B cell (primary cell): Measurements from ENCODE around the gene SUGCT. TPM values are rescaled to one million over a fixed set of nuclear protein-coding genes. Genes with fewer than 3 reads are reported as not detected.
"Not testable (repeated sequence)": the region's sequence is repeated elsewhere in the genome, so short reads cannot be mapped to it uniquely, and the experiment has no call there.

ENCODE experiments used
- ATAC-seq: fragments of 200-7000 bp; cut with Tn5 transposase; one replicate; pipeline ENCODE4 v1.10.0; 2021; ENCODE audit warnings: low read depth, mild to moderate bottlenecking, moderate number of reproducible peaks, moderate library complexity
- CTCF ChIA-PET: fragments of 350-600 bp; sonication (Branson Sonifier 250); formaldehyde crosslinking; loops from one replicate; lab custom pipeline; 2021; ENCODE audit warnings: antibody characterized with exemption, inconsistent platforms; lab: Charles Lee
- POLR2A ChIA-PET: fragments of 350-600 bp; sonication (Branson Sonifier 250); formaldehyde crosslinking; loops from one replicate; lab custom pipeline; 2021; ENCODE audit warnings: antibody characterized with exemption; lab: Charles Lee
- DNase-seq: peaks from one replicate; pipeline ENCODE4 v3.0.0; 2013
- H2AFZ ChIP-seq: 2 replicates; pipeline ENCODE4 v1.6.1; 2012; ENCODE audit warnings: mild to moderate bottlenecking, low read depth, low read length; ENCODE audit not compliant: insufficient read depth, poor library complexity, severe bottlenecking
- H3K27ac ChIP-seq, 2 donors: 1 replicate in 1 of 2; 2 replicates in 1 of 2; pipeline ENCODE4 v1.5.1; 2012 to 2013; ENCODE audit warnings: low read length in 2 of 2, mild to moderate bottlenecking in 2 of 2, moderate library complexity in 1 of 2
- H3K27me3 ChIP-seq, 4 experiments: fragments of 200-600 bp in 1 of 4; sonication (generic) in 1 of 4; replicated peaks in 1 of 4; 1 replicate in 2 of 4; 2 replicates in 2 of 4; pipeline versions ENCODE4 v1.6.1 to v1.7.0; 2013 to 2016; ENCODE audit warnings: low read length in 3 of 4, mild to moderate bottlenecking in 2 of 4, mixed read lengths in 1 of 4, moderate library complexity in 1 of 4; ENCODE audit not compliant: insufficient read depth in 4 of 4, control insufficient read depth in 3 of 4; ENCODE audit errors: control extremely low read depth in 1 of 4
- H3K36me3 ChIP-seq, 2 experiments: replicated peaks in 1 of 2; 1 replicate in 1 of 2; 2 replicates in 1 of 2; pipeline versions ENCODE4 v1.6.1 to v1.7.1; 2013; ENCODE audit warnings: low read length in 1 of 2; ENCODE audit not compliant: insufficient read depth in 2 of 2, control insufficient read depth in 1 of 2; ENCODE audit errors: control extremely low read depth in 1 of 2, extremely low read depth in 1 of 2
- H3K4me1 ChIP-seq, 2 donors: fragments of 200-600 bp in 1 of 2; sonication (generic) in 1 of 2; 1 replicate in 1 of 2; 2 replicates in 1 of 2; pipeline versions ENCODE4 v1.5.1 to v1.6.1; 2013 to 2017; ENCODE audit warnings: low read length in 2 of 2; ENCODE audit not compliant: control insufficient read depth in 2 of 2, insufficient read depth in 2 of 2
- H3K4me2 ChIP-seq: replicated peaks from 2 replicates; pipeline ENCODE3; 2012; ENCODE audit warnings: mild to moderate bottlenecking, low read depth, low read length; ENCODE audit not compliant: poor library complexity, severe bottlenecking
- H3K4me3 ChIP-seq, 5 experiments: fragments of 200-600 bp in 1 of 5; sonication (generic) in 1 of 5; 1 replicate in 3 of 5; 2 replicates in 2 of 5; pipeline versions ENCODE4 v1.5.1 to v1.7.0; 2011 to 2016; ENCODE audit warnings: low read length in 4 of 5, mild to moderate bottlenecking in 4 of 5, low read depth in 2 of 5, control low read depth in 1 of 5, moderate library complexity in 1 of 5; ENCODE audit not compliant: insufficient read depth in 1 of 5; ENCODE audit errors: control extremely low read depth in 1 of 5, extremely low read depth in 1 of 5
- H3K79me2 ChIP-seq: fragments of 200-600 bp; sonication (generic); one replicate; pipeline ENCODE4 v1.6.0; 2016; ENCODE audit warnings: low read length; ENCODE audit not compliant: control insufficient read depth, insufficient read depth
- H3K9ac ChIP-seq: fragments of 200-600 bp; sonication (generic); 2 replicates; pipeline ENCODE4 v1.6.1; 2017; ENCODE audit warnings: mild to moderate bottlenecking, low read length, moderate library complexity
- H3K9me3 ChIP-seq, 3 donors: one replicate each; pipeline versions ENCODE4 v1.6.1 to v1.7.1; 2013; ENCODE audit warnings: low read length in 2 of 3; ENCODE audit not compliant: control insufficient read depth in 2 of 3, insufficient read depth in 1 of 3; ENCODE audit errors: control extremely low read depth in 1 of 3
- H4K20me1 ChIP-seq: 2 replicates; pipeline ENCODE4 v1.6.0; 2012; ENCODE audit warnings: mild to moderate bottlenecking, low read length; ENCODE audit not compliant: insufficient read depth, control insufficient read depth, poor library complexity, severe bottlenecking
- H3K27ac Mint-ChIP-seq: one replicate; pipeline ENCODE4 v1.8.0; 2021; ENCODE audit warnings: mixed read lengths
- H3K27me3 Mint-ChIP-seq: one replicate; pipeline ENCODE4 v1.8.0; 2021; ENCODE audit warnings: mixed read lengths
- H3K4me1 Mint-ChIP-seq: one replicate; pipeline ENCODE4 v1.8.0; 2021; ENCODE audit warnings: mixed read lengths
- H3K4me3 Mint-ChIP-seq: one replicate; pipeline ENCODE4 v1.8.0; 2021; ENCODE audit warnings: mixed read lengths
- H3K9me3 Mint-ChIP-seq: one replicate; pipeline ENCODE4 v1.8.0; 2022; ENCODE audit warnings: mixed read lengths; ENCODE audit not compliant: insufficient read depth
- CTCF ChIP-seq: fragments of 200-600 bp; IDR thresholded peaks from one replicate; pipeline ENCODE4 v1.8.0; 2022; ENCODE audit warnings: antibody characterized with exemption, mild to moderate bottlenecking
- EZH2 ChIP-seq: IDR thresholded peaks from 2 replicates; pipeline ENCODE4 v1.6.1; 2012; ENCODE audit warnings: borderline replicate concordance, low read depth, mild to moderate bottlenecking, moderate library complexity, low read length; ENCODE audit not compliant: insufficient read depth, poor library complexity, severe bottlenecking
- WGBS: methylation state at CpG from one replicate; pipeline ENCODE4 v1.1.5; 2013; ENCODE audit warnings: missing lambda C conversion rate; ENCODE audit not compliant: insufficient coverage; 5-methylcytosine and 5-hydroxymethylcytosine counted together
- intact Hi-C: fragments of 100-400 bp; cut with micrococcal nuclease; formaldehyde crosslinking; loops from one replicate; pipeline ENCODE4 v1.10.0; 2022
- polyA plus RNA-seq: library from polyadenylated mRNA; depleted of rRNA; stranded (reverse); fragments of >200 nt; gene quantifications from 2 replicates; pipeline ENCODE4 v1.2.3, GENCODE V29; 2012
- total RNA-seq, 2 donors: library from RNA; stranded (reverse); fragments of 120-200 nt in 1 of 2; gene quantifications; 1 replicate in 1 of 2; 2 replicates in 1 of 2; pipeline versions ENCODE4 v1.2.3 to v1.2.4, GENCODE V29; 2013 to 2022

SUGCT gene
- total and polyA plus RNA-seq, 2 donors (not counting 1 experiment from before 2014, with no cell fraction given) = 0.19 to 0.86 TPM

- no peak overlapping the region for H3K9ac ChIP-seq
- Mint-ChIP-seq H3K9me3 (no peaks in the 10 kb centered on the region), H3K4me1 (no peaks in the 10 kb centered on the region), H3K27ac (no peak overlapping the region), H3K4me3 (no peak overlapping the region), H3K27me3 (peaks cover 11% of the 10 kb centered on the region)
- TF ChIP-seq EZH2 (no peak), CTCF (no peak)
- no peaks in the 10 kb centered on the region for H3K27me3 ChIP-seq
- no peak for DNase-seq
- intact Hi-C loops = no loop called here
- no CpG with 5 or more reads among the region's 1 CpG for WGBS
- H3K4me1 ChIP-seq = no peaks in the 10 kb centered on the region
- no peak overlapping the region for H3K4me2 ChIP-seq
- H3K79me2 ChIP-seq = no peaks in the 10 kb centered on the region
- no peak overlapping the region for H2AFZ ChIP-seq
- no peak overlapping the region for H3K4me3 ChIP-seq
- no peaks in the 10 kb centered on the region for H3K9me3 ChIP-seq
- H3K36me3 ChIP-seq = no peaks in the 10 kb centered on the region
- no peak overlapping the region for H3K27ac ChIP-seq
- no peak for ATAC-seq
- ChIA-PET CTCF (no interaction called here), POLR2A (no interaction called here)
- no peaks in the 10 kb centered on the region for H4K20me1 ChIP-seq
These were observed 30.4 kb downstream of the SUGCT start for GRCh38 chr7:40165216-40165615.

- Histone ChIP-seq H3K27ac (no peak overlapping the region), H3K4me1 (no peaks in the 10 kb centered on the region), H4K20me1 (no peaks in the 10 kb centered on the region), H3K9ac (no peak overlapping the region), H3K79me2 (no peaks in the 10 kb centered on the region), H3K4me2 (no peak overlapping the region), H3K4me3 (no peak overlapping the region), H2AFZ (no peak overlapping the region), H3K27me3 (no peaks in the 10 kb centered on the region), H3K36me3 (no peaks in the 10 kb centered on the region), H3K9me3 (no peaks in the 10 kb centered on the region)
- intact Hi-C loops = no loop called here
- no peak for ATAC-seq
- Mint-ChIP-seq H3K27ac (no peak overlapping the region), H3K9me3 (no peaks in the 10 kb centered on the region), H3K4me1 (no peaks in the 10 kb centered on the region), H3K27me3 (peaks cover 11% of the 10 kb centered on the region), H3K4me3 (no peak overlapping the region)
- DNase-seq = no peak
- POLR2A ChIA-PET = no interaction called here
- no peak for TF ChIP-seq CTCF
- TF ChIP-seq EZH2 = no peak
- 93% methylated on average over 3 of the region's 3 CpGs for WGBS
- CTCF ChIA-PET = interaction anchor here (0.7 kb wide), 1 partner anchor 14 kb away, joined by 3 read pairs; no protein-coding TSS in a partner anchor
These were observed 32.5 kb downstream of the SUGCT start for GRCh38 chr7:40167291-40167690.

GRCh38 chr7:40168266-40168665 is 33.5 kb downstream of the SUGCT start:
- H3K9me3 ChIP-seq, H3K9me3 Mint-ChIP-seq, H3K79me2 ChIP-seq, H3K27ac ChIP-seq, H2AFZ ChIP-seq, H3K27me3 ChIP-seq, H3K4me3 Mint-ChIP-seq, H3K4me1 Mint-ChIP-seq, CTCF ChIA-PET, H3K4me3 ChIP-seq, H3K4me1 ChIP-seq, H3K36me3 ChIP-seq, POLR2A ChIA-PET, H3K9ac ChIP-seq, H3K4me2 ChIP-seq, ATAC-seq, H4K20me1 ChIP-seq, intact Hi-C loops, H3K27ac Mint-ChIP-seq, DNase-seq: not testable (repeated sequence)
- peaks cover 11% of the 10 kb centered on the region for H3K27me3 Mint-ChIP-seq
- WGBS = 86% methylated on average over 2 of the region's 3 CpGs
